Pons (tissue), 1 donor: ENCODE measurements around the gene FBXO17.
"Not testable (repeated sequence)": the region's sequence is repeated elsewhere in the genome, so short reads cannot be mapped to it uniquely, and the experiment has no call there.

Experiments used
- DNase-seq: peaks from one replicate; pipeline ENCODE4 v3.0.0-alpha.2; 2016; ENCODE audit warnings: low spot score

Gene FBXO17

DNA sequence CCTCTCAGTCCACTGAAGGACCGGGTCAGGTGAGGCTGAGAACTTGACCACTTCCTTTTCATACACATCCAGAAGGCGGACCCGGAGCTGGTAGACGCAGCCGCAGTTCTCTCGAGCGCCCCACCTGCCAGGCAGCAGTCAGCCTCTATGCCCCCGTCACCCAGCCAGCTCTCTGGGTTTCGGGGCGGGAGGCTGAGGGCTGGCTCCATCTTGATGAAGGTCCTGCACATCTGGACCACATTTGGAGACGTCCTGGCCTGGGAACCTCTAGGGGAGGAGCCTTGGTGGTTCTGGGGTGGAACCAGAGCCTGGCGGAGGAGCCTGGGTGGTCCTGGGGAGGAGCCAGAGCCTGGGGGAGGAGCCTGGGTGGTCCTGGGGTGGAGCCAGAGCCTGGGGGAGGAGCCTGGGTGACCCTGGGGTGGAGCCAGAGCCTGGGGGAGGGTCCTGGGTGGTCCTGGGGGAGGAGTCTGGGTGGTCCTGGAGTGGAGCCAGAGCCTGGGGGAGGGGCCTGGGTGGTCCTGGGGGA, 30.5 kb downstream of the FBXO17 start:
- no peak for DNase-seq

DNA sequence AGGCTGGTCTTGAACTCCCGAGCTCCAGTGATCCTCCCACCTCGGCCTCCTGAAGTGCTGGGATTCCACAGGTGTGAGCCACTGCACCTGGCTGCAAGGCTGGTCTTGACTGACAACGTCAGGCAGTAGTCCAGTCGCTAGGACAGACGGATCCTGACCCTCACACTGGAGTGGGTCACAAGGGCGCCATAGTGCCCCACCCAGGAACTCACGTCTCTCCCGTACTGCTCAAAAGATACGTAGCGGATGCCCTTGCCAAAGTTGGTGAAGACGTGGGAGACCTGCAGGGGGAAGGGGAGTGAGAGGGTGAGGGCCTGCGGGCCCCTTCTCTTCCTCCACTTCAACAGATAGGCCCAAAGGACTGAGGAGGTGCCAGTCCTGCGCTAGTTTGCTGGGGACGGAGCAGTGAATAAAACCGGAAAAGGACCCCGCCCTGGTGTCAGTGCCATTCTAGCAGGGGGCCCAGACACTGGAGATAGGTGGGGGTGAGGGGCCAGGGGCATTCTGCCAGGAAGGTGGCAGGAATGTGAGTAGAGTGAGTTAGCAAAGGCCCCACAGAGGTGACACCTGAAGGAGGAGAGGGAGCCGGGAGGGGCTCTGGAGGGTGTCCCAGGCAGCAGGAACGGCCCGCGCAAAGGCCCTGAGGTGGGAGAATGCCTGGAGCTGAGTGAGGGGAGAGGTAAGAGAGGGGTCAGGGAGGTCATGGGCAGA, 32.9 kb downstream of the FBXO17 start:
- no peak for DNase-seq

DNA sequence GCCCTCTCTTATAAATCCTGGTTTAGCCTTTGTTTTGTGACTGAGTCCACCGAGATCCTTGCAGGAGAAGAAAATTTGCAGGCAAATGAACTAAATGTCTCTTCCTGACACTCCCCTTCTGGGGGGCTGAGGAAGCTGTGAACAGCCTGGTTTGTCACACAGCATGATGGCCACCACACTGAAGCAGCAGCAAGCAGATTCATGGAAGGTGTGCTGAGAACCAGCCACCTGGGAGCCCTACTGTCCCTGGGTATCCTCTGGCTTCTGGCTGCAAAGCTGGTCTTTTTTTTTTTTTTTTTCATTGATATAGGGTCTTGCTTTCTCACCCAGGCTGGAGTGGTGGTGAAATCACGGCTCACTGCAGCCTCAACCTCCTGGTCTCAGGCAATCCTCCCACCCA, 33.6 kb downstream of the FBXO17 start:
- DNase-seq: no peak

DNA sequence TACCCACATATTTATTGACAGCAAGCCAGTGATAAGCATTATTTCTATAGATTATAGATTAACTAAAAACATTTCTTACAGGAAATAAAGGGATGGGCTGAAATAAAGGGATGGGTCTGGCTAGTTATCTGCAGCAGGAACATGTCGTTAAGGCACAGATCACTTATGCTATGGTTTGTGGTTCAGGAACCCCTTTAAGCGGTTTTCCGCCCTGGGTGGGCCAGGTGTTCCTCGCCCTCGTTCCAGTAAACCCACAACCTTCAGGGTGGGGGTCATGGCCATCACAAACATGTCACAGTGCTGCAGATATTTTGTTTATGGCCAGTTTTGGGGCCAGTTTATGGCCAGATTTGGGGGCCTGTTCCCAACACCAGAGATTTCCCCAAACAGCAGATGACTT, 34.1 kb downstream of the FBXO17 start:
- not testable (repeated sequence) for DNase-seq

DNA sequence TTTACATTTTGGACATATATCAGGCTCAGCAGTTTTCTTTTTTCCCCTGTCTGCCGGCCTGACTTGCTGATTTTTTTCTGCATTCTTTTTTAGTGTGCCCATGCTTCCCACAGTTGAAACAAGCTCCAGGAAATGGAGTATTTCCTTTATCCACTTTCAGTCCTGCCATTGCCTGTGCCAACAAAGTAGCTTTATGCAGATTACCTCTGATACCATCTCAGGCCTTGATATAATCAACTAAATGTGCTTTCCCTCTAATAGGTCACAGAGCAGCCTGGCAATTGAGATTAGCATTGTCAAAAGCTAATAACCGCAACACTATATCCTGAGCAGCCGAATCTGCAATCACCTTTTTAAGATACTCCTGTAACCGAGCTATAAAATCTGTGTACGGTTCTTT, 35.6 kb downstream of the FBXO17 start:
- DNase-seq: no peak

DNA sequence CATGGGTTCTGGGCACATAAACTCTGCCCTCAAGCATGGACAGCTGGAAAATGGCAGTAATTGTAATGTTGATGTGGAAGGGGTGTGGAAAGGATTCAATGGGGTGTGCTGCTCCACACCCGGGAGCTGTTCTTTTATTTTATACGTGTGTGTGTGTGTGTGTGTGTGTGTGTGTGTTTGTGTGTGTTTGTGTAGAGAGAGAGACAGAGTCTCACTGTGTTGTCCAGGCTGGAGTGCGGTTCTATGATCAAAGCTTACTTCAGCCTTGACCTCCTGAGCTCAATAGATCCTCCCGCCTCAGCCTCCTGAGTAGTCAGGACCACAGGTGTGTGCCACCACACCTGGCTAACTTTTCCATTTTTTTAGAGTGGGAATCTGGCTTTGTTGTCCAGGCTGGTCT, 42.0 kb downstream of the FBXO17 start:
- DNase-seq: no peak

DNA sequence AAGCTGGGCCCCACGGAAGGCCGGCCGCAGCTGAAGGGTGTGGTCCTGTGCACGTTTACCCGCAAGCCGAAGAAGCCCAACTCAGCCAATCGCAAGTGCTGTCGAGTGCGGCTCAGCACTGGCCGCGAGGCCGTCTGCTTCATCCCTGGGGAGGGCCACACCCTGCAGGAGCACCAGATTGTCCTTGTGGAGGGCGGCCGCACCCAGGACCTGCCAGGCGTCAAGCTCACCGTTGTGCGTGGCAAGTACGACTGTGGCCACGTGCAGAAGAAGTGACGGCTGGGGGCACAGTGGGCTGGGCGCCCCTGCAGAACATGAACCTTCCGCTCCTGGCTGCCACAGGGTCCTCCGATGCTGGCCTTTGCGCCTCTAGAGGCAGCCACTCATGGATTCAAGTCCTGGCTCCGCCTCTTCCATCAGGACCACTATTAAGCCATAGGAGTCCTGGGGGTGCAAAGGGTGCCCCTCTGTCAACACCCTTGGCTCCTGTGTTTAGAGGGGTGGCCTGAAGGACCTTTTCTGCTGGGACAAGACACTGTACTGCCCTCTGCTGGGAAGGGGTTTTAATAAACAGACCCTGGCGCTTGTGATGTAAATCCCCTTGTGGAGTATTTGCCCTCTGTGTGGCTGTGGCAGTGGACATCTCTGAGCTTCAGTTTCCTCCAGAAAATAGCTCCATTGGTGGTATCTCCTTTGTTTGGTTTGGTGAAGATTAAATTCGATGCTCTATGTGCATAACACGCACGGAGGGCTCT, 42.9 kb downstream of the FBXO17 start:
- DNase-seq: peak; percentile 16

DNA sequence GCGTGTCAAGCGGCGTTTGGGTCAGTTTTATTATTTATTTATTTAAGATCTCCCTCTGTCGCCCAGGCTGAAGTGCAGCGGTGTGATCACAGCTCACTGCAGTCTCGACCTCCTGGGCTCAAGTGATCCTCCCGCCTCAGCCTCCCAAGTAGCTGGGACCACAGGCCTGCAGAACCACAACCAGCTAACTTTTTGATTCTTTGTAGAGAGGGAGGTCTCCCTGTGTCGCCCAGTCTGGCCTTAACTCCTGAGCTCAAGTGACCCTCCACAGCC, 44.1 kb downstream of the FBXO17 start:
- DNase-seq: no peak

DNA sequence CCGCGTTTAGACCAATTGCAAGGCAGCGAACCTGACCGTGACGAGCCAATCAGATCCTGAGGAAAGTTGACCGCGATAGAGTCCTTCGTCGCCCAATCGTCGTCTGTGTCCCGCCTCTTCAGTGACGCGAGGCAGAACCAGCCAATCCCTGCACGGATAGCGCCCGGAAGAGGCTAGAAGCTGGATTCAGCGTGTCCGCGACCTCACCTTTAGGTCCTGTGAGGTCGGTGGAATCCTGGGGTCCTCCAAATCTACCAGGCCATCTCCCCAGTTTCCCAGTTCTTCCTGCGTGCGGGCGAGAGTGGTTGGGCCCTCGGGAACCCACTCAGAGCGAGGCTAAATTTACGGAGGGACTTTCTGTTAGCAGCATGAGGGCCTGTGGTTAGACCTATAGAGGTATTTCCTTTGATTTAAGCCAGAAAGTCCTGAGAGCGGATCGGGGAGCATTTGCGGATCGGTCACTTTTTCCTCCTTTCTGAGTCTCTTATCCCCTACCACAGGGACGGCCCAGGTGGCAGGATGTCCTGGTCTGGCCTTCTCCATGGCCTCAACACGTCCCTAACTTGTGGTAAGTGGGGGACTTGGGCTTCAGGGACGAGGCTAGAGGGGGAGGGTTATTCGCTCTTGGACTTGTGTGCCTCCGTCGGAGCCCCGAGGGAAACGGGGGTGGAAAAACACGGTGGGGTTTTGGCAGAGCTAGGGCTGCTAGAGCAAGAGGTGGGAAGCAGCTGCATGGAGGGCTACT, 44.6 kb downstream of the FBXO17 start, which contains the start of gene MRPS12:
Gene MRPS12, plus strand, starts transcription at position 169 of the 745 bp plus-strand sequence. Its CDS starts 351 bp downstream, at position 520.
- DNase-seq: peak; percentile 99

DNA sequence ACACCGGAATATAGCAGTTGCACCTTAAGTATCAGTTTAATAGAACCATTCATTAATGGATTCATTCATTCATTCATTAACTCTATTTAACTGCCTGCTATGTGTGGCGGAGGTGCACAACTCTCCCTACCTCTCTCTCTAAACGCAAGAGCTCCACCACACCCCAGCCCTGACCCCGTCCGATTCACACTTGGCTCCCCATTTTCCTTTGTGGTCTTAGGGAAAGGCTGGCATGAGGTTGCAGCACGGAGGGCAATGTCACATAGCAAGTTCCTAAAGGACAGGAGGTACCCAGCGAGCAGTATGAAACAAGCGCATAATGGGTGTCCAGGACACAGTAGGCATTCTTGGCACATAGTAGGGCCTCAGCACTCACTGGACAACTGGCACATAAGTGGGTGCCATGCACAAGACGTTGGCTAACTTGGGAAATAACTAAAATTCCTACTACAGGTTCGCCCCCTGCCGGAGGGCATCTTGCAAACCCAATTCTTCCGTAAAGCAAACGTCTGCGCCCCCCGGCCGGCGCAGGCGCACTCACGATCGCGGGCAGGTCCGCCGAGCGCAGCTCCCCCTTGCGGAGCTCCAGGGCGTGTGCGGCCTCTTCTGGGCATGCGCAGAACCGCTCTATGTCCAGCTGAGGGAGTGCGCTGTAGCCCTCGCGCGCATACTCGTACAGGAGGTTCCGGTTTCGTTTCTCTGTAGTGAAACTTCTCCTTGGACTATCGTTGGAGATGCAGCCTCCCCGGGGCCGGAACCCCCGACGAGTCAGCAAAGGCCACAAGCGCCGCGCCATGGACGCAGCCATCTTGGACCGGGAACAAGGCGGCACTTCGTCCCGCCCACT, 45.4 kb downstream of the FBXO17 start, which contains the start of gene SARS2:
Gene SARS2, minus strand, starts transcription at position 835 of the 847 bp plus-strand sequence. Its CDS starts 27 bp downstream, at position 808.
- DNase-seq: peak; percentile 94

DNA sequence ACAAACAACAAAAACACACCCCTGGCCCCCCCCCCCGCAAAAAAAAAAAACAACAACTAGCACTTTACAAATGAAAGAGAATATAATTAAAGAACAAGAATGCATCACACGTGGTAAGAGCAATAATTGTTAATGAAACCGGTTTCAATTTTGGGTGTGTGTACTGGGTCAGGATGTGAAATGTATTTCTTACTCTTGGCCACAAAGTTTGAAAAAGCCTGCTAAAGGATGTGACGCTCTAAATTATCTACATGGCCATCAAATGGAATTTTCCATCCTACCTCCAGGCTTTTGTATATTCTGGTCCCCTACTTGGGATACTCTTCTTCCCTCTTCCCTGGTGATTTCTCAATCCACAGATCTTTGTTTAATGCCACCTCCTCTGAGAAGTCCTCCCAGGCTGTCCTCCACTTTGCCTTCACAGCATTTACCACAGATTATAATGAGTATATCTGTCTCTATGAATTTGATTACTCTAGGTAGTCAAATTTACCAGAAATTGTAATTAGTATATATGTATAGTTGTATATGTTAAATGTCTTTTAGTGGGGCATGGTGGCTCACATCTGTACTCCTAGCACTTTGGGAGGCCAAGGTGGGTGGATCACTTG, 47.0 kb downstream of the FBXO17 start:
- no peak for DNase-seq

DNA sequence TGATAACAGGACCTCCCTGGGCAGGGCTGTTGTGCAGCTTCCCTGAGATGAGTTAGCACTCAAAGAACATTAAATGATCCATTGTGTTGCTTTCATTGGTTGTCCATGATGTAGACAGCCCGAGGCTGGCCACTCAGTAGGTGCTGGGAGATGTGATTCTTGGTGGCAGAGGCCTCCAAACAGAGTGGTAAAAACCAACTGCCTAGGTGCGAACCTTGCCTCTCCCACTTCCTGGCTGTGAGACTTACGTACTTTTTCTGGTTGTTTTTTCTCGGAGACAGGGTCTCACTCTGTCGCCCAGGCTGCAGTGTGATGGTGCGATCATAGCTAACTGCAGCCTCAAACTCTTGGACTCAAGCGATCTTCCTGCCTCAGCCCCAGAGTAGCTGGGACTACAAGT, 51.2 kb downstream of the FBXO17 start:
- DNase-seq: no peak

DNA sequence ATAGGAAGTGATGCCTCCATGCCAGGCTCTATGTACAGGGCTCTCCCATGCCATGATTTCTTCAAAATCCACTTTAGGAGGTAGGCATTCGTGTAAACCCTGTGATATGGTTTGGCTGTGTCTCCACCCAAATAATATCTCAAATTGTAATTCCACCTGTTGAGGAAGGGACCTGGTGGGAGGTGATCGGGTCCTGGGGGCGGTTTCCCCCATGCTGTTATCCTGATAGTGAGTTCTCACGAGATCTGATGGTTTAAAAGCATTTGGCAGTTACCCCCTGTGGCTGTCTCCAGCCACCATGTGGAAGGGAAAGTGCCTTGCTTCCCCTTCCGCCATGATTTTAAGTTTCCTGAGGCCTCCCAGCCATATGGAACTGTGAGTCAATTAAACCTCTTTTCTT, 53.1 kb downstream of the FBXO17 start:
- DNase-seq: no peak

DNA sequence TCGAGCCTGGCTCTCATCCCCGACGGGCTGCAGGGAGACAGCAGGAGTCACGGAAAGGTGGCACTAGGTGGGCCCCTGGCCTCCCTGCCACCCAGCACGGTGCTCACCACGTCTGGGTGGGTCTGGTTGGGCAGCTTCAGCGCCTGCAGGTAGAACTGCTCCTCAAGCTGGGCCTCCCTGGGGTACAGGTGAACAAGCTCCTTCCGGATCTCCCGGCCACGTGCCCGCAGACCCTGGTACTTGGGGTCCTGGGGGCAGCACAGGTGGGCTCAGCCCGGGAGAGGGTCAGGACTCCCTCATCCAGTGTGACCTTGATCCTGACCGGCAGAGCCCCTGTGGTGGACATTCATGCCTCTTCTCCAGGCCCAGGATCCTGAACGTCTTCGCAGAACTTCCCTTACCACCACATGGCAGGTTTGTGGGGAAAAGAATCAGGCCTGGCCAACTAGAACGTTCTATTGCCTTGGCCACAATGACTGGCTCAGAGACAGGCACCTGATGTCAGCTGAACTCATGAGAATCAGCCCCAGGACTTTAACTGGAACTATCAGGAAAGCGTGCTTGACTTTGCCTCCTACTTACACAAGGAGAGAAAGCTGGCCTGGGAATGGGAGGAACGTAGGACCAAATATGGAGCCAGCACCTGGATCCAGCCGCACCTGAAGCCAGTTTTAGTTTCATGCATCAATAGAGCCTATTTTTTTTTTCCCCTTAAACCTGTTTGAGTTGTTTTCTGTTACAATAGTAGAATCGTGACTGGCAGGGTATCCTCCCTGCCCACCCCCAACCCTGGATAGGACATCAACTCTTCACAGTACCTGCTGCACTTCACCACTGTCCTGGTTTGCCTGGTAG, 53.9 kb downstream of the FBXO17 start:
- DNase-seq: no peak

DNA sequence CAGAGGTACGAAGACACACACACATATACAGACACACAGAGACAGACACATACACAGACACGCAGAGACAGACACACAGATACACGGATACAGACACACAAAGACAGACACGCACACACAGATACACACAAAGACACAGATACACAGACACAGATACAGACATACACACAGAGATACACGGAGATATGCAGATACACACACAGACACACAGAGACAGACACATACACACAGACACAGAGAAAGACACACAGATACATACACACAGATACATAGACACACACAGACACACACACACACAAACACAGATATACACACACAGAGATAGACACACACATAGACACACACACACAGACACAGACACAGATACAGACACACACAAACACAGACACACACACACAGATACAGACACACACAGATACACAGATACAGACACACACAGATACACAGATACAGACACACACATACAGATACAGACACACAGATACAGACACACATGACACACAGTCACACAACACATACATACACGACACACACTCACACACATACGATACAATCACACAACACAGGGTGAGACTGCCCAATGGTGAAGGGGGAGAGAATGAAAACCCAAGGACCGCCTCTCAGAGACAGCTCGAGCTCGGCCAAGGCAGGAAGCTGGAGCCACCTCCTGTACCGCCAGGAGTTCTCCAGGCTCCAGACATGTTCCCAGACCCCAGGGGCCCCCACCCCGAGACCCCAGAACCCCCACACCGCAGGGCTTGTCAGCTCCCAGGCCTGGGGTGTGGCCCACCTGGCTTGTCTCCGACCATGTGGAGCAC, 54.7 kb downstream of the FBXO17 start:
- DNase-seq: no peak

DNA sequence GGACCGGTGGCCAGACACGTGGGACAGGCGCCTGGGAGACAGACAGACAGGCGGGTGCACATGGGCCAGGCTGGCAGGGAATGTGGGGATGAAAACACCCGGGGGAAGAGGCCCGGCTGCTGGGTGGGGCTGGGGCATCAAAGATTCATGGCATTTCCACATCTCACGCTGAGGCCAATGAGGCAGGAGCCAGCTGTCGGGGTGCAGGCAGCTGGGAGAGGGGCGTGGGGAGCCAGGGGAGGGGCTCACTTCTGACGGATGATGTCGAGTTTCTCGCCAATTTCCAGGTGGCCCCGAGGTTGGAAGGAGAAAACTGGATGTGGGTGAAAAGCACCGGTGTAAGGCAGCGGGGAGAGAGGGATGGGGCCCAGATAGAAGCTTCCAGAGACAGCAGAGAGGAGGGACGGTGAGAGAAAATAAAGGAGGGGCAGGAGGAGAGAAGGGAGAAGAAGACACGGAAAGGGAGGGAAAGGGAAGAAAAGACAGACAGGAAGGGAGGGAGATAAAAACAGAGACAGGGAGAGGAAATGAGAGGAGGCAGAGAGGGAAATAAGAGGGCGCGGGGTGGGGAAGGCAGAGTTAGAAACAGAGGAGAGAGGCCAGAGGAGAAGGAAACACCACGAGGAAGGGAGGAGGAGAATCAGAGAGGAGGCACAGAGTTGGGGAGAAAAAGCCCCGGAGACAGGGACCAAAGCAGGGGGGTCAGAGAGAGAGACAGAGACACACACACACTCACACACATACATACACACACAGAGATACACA, 55.5 kb downstream of the FBXO17 start:
- no peak for DNase-seq

DNA sequence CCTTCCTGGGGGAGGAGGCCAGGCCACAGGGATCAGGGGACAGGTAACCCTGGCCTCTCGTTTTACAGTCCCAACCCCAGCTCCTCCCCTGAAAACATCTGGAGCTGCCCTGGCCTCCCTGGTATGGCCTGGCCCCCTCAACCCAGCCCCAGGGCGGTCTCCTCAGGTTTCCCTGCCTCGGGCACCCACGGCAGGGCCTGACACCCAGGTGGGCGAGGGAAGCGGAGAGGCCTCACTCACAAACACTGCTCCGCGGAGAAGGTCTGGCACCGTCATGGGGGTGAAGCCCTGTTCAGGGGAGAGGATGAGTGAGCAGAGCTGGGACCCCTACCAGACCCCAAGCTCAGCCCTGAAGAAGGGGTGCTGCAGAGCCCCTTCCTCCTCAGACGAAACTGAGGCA, 57.0 kb downstream of the FBXO17 start:
- DNase-seq: no peak

DNA sequence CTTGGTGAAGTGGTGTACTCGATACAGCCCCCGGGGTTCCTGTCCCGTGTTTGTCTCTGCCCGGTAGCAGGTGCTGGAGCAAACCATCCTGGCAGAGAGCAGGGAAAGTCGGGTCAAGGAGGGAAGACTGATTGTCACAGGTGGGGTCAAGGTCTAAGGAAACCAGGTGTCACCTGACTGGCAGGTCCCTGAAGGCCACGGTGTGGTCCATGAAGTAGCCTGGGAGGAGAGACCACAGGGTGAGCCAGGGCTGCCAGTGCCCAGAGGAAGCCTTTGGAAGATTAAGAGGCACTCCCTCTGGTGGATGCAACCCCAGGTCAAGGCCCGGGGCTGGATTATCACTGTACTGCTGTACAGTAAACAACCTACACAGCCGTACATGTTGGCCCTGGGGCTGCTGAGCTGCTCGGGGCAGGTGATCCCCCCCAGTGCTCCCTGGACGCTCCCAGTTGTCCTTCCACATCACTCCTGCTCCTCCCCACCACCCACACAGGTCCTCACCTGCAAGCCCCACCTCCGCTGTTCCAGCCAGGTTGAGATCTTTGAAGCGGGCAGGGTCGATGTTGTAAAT, 57.5 kb downstream of the FBXO17 start:
- no peak for DNase-seq
